Fibroblast of lung (primary cell): ENCODE results near the gene ZNF700.

ENCODE experiments used
- EZH2 ChIP-seq: IDR thresholded peaks from 2 replicates; pipeline ENCODE4 v1.5.1; 2012; ENCODE audit warnings: low read length, control low read depth, mild to moderate bottlenecking; ENCODE audit errors: missing control alignments
- TF ChIP-seq, protein P1 (sequence below), 2 donors: IDR thresholded peaks in 1 of 2; conservative IDR thresholded peaks in 1 of 2; 1 replicate in 1 of 2; 2 replicates in 1 of 2; pipeline ENCODE4 v1.5.1; 2011 to 2012; ENCODE audit warnings: low read length in 2 of 2, control low read depth in 1 of 2, inconsistent platforms in 1 of 2, low read depth in 1 of 2, mild to moderate bottlenecking in 1 of 2

DNA sequence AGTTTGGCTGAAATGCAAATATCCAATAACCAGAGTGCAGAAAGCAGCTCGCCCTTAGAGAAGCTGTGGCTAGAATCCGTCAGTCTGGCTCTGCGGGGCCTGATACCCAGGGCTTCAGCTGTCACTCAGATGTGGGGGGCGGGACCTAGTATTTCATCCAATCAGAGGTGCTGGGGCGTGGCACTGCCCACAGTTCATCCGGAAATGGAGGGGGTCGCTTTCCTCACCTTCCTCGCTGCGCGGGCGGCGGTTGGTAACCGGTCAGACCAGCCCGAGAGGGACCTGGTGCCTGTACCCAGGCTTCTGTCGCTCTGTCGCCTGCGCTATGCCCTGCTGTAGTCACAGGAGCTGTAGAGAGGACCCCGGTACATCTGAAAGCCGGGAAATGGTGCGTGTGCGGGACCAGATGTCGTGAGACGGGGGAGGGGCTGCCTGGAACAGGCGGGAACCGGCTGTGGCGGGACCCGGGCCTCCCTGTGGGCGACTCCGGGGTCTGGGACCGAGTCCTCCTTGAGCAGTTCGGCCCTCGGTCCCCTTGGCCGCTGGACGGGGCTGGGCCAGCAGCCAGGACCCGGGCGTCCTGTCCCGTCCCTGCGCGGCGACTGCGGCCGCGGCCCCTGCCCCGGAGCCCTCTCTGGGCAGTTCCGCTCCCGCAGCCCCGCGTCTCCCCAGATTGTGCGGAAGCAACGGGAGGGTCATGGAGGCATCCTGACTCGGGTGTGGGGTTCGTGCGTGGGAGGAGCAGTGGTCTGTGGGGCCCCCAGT, at the start of gene ZNF700:
- TF ChIP-seq, protein P1, sequence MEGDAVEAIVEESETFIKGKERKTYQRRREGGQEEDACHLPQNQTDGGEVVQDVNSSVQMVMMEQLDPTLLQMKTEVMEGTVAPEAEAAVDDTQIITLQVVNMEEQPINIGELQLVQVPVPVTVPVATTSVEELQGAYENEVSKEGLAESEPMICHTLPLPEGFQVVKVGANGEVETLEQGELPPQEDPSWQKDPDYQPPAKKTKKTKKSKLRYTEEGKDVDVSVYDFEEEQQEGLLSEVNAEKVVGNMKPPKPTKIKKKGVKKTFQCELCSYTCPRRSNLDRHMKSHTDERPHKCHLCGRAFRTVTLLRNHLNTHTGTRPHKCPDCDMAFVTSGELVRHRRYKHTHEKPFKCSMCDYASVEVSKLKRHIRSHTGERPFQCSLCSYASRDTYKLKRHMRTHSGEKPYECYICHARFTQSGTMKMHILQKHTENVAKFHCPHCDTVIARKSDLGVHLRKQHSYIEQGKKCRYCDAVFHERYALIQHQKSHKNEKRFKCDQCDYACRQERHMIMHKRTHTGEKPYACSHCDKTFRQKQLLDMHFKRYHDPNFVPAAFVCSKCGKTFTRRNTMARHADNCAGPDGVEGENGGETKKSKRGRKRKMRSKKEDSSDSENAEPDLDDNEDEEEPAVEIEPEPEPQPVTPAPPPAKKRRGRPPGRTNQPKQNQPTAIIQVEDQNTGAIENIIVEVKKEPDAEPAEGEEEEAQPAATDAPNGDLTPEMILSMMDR (conservative IDR thresholded peaks at IDR 0.05 in 1 of 2, IDR thresholded peaks at IDR 0.05 in 1 of 2; ENCODE audit: low read depth in 1 of 2, low read length in 2 of 2): no peak
- no peak for TF ChIP-seq EZH2
